ENCODE data around the gene FCHO2.
"Not testable (repeated sequence)": the region's sequence is repeated elsewhere in the genome, so short reads cannot be mapped to it uniquely, and the experiment has no call there.

Gene FCHO2

DNA sequence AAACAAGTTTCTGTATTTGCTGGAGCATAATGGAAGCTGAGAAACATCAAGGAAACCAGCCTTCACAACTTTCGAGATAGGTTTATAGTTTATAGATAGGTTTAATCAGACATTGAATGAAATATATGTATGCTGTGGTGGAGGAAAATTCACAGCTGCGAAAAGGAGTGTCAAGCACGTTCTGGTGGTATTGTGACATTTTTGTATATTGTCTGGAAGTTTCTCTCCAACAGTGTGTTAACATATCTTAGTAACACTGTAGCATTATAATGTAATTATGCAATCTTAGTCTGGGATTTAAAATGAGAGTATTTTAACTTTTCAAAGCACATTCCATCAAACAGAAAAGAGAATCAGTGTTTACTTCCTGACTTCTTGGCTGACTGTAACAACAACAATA, 50.0 kb downstream of the FCHO2 start:
- no peak overlapping the region for H3K27ac ChIP-seq (ENCODE audit: low read depth, low read length)
- H3K4me1 ChIP-seq (ENCODE audit: control insufficient read depth, insufficient read depth, low read length), result peaks cover 16% of the 10 kb centered on the region; the same call in 1 of the 2 replicates
- H3K9ac ChIP-seq (ENCODE audit: low read depth, low read length), result no peak overlapping the region
- no peaks in the 10 kb centered on the region for H3K9me3 ChIP-seq (ENCODE audit: control insufficient read depth, insufficient read depth, low read length)
- H3K27me3 ChIP-seq (ENCODE audit: control insufficient read depth, insufficient read depth, low read length), result no peaks in the 10 kb centered on the region
- H3K4me3 ChIP-seq (ENCODE audit: low read depth, low read length), result no peak overlapping the region
- H3K36me3 ChIP-seq (ENCODE audit: control insufficient read depth, insufficient read depth, low read length), result no peaks in the 10 kb centered on the region

DNA sequence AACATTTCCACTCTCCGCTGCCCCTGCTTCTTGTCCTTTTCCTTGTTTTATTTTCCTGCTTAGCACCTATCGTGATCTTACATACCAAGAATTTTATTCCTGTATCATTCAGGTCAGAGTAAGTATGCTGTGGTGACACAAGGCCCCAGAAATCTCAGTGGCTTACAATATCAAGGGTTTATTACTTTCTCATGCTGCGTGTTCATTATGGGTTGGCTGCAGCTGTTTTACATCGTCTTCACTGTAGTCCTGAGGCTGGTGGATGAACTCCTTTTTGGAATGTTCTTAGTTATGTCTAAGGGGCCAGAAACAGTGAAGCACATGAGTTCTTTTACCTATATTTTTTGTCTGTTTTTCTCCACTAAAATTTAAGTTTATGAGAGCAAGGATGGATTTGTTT, 51.2 kb downstream of the FCHO2 start:
- H3K9me3 ChIP-seq (ENCODE audit: control insufficient read depth, insufficient read depth, low read length), result no peaks in the 10 kb centered on the region
- H3K4me3 ChIP-seq (ENCODE audit: low read depth, low read length), result no peak overlapping the region
- H3K27me3 ChIP-seq (ENCODE audit: control insufficient read depth, insufficient read depth, low read length), result no peaks in the 10 kb centered on the region
- no peaks in the 10 kb centered on the region for H3K36me3 ChIP-seq (ENCODE audit: control insufficient read depth, insufficient read depth, low read length)
- peaks cover 16% of the 10 kb centered on the region; the same call in 1 of the 2 replicates for H3K4me1 ChIP-seq (ENCODE audit: control insufficient read depth, insufficient read depth, low read length)
- no peak overlapping the region for H3K27ac ChIP-seq (ENCODE audit: low read depth, low read length)
- no peak overlapping the region for H3K9ac ChIP-seq (ENCODE audit: low read depth, low read length)

DNA sequence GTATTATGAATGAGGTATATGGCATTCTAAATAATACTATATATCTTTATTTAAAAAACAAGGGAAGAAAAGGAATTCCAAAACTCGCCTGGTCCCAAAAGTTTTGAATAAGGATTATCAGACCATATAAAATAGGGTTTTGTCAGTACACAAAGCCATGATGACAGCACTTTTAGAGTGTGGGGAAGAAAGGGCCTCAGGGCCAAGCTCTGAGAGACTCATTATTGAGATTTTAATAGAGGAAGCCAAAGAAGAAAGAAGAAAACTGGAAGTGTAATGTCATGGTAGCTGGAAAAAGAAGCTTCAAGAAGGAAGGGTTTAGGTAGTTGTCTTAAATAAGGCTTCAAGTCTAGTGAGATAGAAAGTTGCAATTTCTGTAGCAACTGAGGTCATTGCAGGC, 53.0 kb downstream of the FCHO2 start:
- Histone ChIP-seq H3K9me3 (ENCODE audit: control insufficient read depth, insufficient read depth, low read length) (no peaks in the 10 kb centered on the region), H3K27ac (ENCODE audit: low read depth, low read length) (no peak overlapping the region), H3K36me3 (ENCODE audit: control insufficient read depth, insufficient read depth, low read length) (no peaks in the 10 kb centered on the region), H3K27me3 (ENCODE audit: control insufficient read depth, insufficient read depth, low read length) (no peaks in the 10 kb centered on the region), H3K9ac (ENCODE audit: low read depth, low read length) (no peak overlapping the region), H3K4me3 (ENCODE audit: low read depth, low read length) (no peak overlapping the region), H3K4me1 (ENCODE audit: control insufficient read depth, insufficient read depth, low read length) (peaks cover 16% of the 10 kb centered on the region; the same call in 1 of the 2 replicates)

DNA sequence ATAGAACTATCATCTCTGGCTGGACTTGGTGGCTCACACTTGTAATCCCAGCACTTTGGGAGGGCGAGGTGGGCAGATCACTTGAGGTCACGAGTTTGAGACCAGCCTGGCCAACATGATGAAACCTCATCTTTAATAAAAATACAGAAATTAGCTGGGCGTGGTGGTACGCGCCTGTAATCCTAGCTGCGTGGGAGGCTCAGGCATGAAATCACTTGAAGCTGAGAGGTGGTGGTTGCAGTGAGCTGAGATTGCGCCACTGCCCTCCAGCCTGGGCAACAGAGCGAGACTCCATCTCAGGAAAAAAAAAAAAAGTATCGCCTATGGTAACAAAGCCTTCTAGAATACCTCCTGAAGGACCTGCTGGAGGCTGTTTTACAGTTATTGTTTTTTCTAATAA, 55.8 kb downstream of the FCHO2 start:
- H3K9me3 ChIP-seq (ENCODE audit: control insufficient read depth, insufficient read depth, low read length); H3K9ac ChIP-seq (ENCODE audit: low read depth, low read length); H3K4me1 ChIP-seq (ENCODE audit: control insufficient read depth, insufficient read depth, low read length); H3K27ac ChIP-seq (ENCODE audit: low read depth, low read length); H3K36me3 ChIP-seq (ENCODE audit: control insufficient read depth, insufficient read depth, low read length); H3K27me3 ChIP-seq (ENCODE audit: control insufficient read depth, insufficient read depth, low read length); H3K4me3 ChIP-seq (ENCODE audit: low read depth, low read length): not testable (repeated sequence)

DNA sequence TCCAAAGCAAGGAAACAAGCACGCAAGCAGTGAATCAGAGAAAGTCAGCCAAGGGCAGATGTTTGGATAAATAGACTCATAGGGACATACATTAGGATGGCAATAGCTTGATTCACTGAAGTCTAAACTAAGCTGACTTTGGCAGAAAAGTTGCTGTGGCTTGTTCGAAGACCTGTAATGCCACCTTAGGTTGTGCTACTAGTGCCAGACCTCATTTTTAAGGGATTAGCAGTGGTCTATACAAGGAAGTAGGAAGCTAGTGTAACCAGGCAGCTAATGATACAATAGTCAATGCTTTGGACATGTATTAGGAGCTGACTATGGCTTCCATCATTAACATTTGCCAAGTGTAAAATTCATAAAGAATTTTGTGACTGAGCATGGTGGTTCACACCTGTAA, 63.1 kb downstream of the FCHO2 start:
- Histone ChIP-seq H3K36me3 (ENCODE audit: control insufficient read depth, insufficient read depth, low read length) (no peaks in the 10 kb centered on the region), H3K4me1 (ENCODE audit: control insufficient read depth, insufficient read depth, low read length) (no peaks in the 10 kb centered on the region), H3K4me3 (ENCODE audit: low read depth, low read length) (no peak overlapping the region), H3K9ac (ENCODE audit: low read depth, low read length) (no peak overlapping the region), H3K27ac (ENCODE audit: low read depth, low read length) (no peak overlapping the region), H3K27me3 (ENCODE audit: control insufficient read depth, insufficient read depth, low read length) (no peaks in the 10 kb centered on the region), H3K9me3 (ENCODE audit: control insufficient read depth, insufficient read depth, low read length) (no peaks in the 10 kb centered on the region)

DNA sequence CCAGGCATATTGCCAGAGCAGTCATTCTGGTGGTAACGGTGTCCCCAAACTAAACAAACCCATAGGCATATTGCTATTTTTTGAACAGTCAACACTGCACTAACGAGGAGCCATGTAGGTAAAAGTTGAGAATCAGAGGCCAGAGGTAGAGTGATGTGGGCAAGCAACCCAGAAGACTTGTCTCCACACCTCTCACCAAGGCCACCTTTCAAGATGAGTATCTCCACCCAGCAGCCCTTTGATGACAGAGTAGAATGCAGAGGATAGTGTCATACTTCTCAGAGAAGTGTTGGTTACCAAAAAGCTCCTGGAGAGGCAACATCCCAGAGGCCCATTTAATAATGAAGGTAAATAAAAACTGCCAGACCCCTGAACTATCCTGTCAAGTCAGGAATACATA, 63.9 kb downstream of the FCHO2 start:
- Histone ChIP-seq H3K36me3 (ENCODE audit: control insufficient read depth, insufficient read depth, low read length) (no peaks in the 10 kb centered on the region), H3K9me3 (ENCODE audit: control insufficient read depth, insufficient read depth, low read length) (no peaks in the 10 kb centered on the region), H3K9ac (ENCODE audit: low read depth, low read length) (no peak overlapping the region), H3K4me3 (ENCODE audit: low read depth, low read length) (no peak overlapping the region), H3K27ac (ENCODE audit: low read depth, low read length) (no peak overlapping the region), H3K4me1 (ENCODE audit: control insufficient read depth, insufficient read depth, low read length) (no peaks in the 10 kb centered on the region), H3K27me3 (ENCODE audit: control insufficient read depth, insufficient read depth, low read length) (no peaks in the 10 kb centered on the region)

DNA sequence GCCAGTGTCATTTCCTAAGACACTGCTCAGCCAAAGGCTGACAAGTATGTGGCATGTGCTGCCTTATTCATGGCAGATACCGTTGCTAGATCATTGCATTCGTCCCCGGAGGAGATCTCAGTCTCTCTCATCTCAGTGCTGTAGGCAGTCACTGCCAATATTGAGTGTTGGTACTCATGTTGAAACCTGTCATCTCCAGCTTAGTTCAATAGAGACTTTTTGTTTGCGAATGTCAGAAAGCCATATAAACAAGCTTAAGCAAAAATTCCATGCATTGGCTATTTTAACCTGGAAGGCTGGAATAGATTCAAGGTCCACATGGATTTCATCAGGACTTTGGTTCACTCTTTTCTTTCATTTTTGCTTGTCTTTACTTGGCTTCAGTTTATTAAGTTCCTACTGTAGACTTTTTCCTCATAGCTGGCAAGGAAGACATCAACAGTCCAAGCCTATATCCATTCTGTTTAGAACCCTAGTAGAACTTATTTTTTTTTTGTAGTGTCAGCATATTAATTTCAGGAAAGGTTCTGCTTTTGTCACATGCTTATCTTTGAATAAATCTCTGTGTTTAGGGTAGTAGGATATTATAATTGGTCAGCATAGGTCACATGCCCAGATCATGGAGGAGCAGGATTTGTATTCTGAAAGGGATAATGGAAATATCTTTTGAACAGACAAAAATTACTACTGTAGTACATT, 66.8 kb downstream of the FCHO2 start:
- Histone ChIP-seq H3K9ac (ENCODE audit: low read depth, low read length) (no peak overlapping the region), H3K36me3 (ENCODE audit: control insufficient read depth, insufficient read depth, low read length) (0 out of 2 replicates have a peak, but pooled peaks cover 2% of the 10 kb centered on the region), H3K27ac (ENCODE audit: low read depth, low read length) (no peak overlapping the region), H3K9me3 (ENCODE audit: control insufficient read depth, insufficient read depth, low read length) (no peaks in the 10 kb centered on the region), H3K27me3 (ENCODE audit: control insufficient read depth, insufficient read depth, low read length) (no peaks in the 10 kb centered on the region), H3K4me3 (ENCODE audit: low read depth, low read length) (no peak overlapping the region), H3K4me1 (ENCODE audit: control insufficient read depth, insufficient read depth, low read length) (no peaks in the 10 kb centered on the region)

DNA sequence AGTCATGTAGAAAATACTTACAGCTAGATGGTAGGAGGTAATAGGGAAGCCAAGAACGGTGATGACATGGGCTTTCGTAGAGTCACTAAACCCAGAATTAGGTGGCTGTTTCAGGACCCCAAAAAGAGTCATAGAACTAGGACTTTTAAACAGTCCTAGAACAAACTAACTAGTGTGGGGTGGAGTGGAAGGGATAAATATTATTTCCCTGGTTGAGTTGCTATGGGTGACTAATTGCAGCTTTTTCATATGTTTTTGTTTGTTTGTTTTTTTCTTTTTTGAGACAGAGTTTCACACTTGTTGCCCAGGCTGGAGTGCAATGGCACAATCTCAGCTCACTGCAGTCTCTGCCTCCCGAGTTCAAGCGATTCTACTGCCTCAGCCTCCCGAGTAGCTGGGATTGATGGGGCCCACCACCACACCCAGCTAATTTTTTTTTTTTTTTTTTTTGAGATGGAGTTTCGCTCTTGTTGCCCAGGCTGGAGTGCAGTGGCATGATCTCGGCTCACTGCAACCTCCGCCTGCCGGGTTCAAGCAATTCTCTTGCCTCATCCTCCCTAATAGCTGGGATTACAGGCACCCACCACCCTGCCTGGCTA, 69.2 kb downstream of the FCHO2 start:
- H3K27me3 ChIP-seq (ENCODE audit: control insufficient read depth, insufficient read depth, low read length); H3K9ac ChIP-seq (ENCODE audit: low read depth, low read length); H3K27ac ChIP-seq (ENCODE audit: low read depth, low read length); H3K9me3 ChIP-seq (ENCODE audit: control insufficient read depth, insufficient read depth, low read length); H3K4me3 ChIP-seq (ENCODE audit: low read depth, low read length); H3K36me3 ChIP-seq (ENCODE audit: control insufficient read depth, insufficient read depth, low read length); H3K4me1 ChIP-seq (ENCODE audit: control insufficient read depth, insufficient read depth, low read length): not testable (repeated sequence)

DNA sequence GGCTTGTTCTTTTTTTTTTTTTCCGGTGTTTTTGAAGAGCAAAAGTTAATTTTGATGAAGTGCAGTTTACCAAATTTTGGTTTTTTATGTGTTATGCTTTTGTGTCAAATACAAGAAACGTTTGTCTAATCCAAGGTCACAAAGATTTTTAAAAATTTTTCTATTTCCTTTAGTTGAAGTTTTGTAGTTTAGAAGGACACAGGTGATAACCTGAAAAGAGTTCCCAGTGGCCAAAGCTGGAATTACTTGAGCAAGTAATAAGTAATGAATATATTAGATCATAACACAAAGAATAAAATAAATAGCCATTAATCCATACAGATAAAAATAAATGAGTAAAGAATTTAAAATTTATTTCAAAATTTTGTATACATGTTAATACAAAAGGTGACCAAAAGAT, 71.5 kb downstream of the FCHO2 start:
- H3K27me3 ChIP-seq (ENCODE audit: control insufficient read depth, insufficient read depth, low read length), result no peaks in the 10 kb centered on the region
- H3K36me3 ChIP-seq (ENCODE audit: control insufficient read depth, insufficient read depth, low read length), result 0 out of 2 replicates have a peak, but pooled peaks cover 2% of the 10 kb centered on the region
- H3K9ac ChIP-seq (ENCODE audit: low read depth, low read length), result no peak overlapping the region
- no peak overlapping the region for H3K4me3 ChIP-seq (ENCODE audit: low read depth, low read length)
- peaks cover 19% of the 10 kb centered on the region for H3K4me1 ChIP-seq (ENCODE audit: control insufficient read depth, insufficient read depth, low read length)
- no peak overlapping the region for H3K27ac ChIP-seq (ENCODE audit: low read depth, low read length)
- H3K9me3 ChIP-seq (ENCODE audit: control insufficient read depth, insufficient read depth, low read length), result no peaks in the 10 kb centered on the region

DNA sequence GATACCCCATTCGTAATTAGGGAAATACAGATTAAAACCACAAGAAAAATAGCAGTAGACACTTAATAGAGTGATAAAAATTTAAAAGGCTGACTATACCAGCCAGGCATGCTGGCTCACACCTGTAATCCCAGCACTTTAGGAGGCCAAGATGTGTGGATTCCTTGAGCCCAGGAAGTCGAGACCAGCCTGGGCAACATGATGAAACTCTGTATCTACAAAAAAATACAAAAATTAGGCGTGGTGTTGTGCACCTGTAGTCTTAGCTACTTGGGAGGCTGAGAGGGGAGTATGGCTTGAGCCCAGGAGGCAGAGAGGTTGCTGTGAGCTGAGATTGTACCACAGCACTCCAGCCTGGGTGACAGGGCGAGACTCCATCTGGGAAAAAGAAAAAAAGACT, 72.0 kb downstream of the FCHO2 start:
- H3K9me3 ChIP-seq (ENCODE audit: control insufficient read depth, insufficient read depth, low read length), result no peaks in the 10 kb centered on the region
- 0 out of 2 replicates have a peak, but pooled peaks cover 2% of the 10 kb centered on the region for H3K36me3 ChIP-seq (ENCODE audit: control insufficient read depth, insufficient read depth, low read length)
- no peak overlapping the region for H3K27ac ChIP-seq (ENCODE audit: low read depth, low read length)
- H3K4me1 ChIP-seq (ENCODE audit: control insufficient read depth, insufficient read depth, low read length), result peaks cover 19% of the 10 kb centered on the region
- no peak overlapping the region for H3K4me3 ChIP-seq (ENCODE audit: low read depth, low read length)
- no peak overlapping the region for H3K9ac ChIP-seq (ENCODE audit: low read depth, low read length)
- H3K27me3 ChIP-seq (ENCODE audit: control insufficient read depth, insufficient read depth, low read length), result no peaks in the 10 kb centered on the region

DNA sequence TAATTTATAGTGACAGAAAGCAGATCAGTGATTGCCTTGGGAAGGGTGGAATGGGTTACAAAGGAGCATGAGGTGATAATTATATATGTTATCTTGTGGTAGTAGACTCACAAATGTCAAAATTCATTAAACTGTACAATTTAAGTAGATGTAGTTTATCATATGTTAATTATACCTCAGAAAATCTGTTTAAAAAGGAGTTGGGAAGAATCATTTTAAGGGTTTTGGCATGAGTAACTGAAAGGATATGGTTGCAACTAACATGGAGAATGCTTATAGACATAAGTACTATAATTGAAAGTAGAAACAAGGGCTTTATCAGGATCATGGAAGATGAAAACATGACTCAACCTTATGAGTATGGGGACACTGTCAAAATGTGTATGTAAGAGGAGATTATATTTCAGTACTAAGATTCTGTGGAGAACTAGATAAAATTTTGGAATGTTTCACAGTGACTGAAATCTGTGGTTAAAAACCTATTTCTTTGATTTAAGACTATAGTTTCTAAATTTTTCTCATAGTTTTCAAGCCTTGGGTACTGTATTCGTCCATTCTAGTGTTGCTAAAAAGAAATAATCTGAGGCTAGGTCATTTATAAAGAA, 73.3 kb downstream of the FCHO2 start:
- Histone ChIP-seq H3K9me3 (ENCODE audit: control insufficient read depth, insufficient read depth, low read length) (no peaks in the 10 kb centered on the region), H3K9ac (ENCODE audit: low read depth, low read length) (no peak overlapping the region), H3K4me1 (ENCODE audit: control insufficient read depth, insufficient read depth, low read length) (peaks cover 19% of the 10 kb centered on the region), H3K36me3 (ENCODE audit: control insufficient read depth, insufficient read depth, low read length) (0 out of 2 replicates have a peak, but pooled peaks cover 2% of the 10 kb centered on the region), H3K27me3 (ENCODE audit: control insufficient read depth, insufficient read depth, low read length) (no peaks in the 10 kb centered on the region), H3K4me3 (ENCODE audit: low read depth, low read length) (no peak overlapping the region), H3K27ac (ENCODE audit: low read depth, low read length) (no peak overlapping the region)
